Pancreas (tissue), 10 donors: Measurements from ENCODE around the gene GFPT1. TPM values are rescaled to one million over a fixed set of nuclear protein-coding genes. Genes with fewer than 3 reads are reported as not detected.
A peak's percentile ranks its signal among the peaks of the same experiment; 100 is the strongest.

ENCODE experiments used
- ATAC-seq, 4 donors: fragments of 200-7000 bp; cut with Tn5 transposase; one replicate each; pipeline versions ENCODE4 v1.8.0 to v1.9.1; 2020; ENCODE audit warnings: mild to moderate bottlenecking in 4 of 4, moderate library complexity in 4 of 4
- DNase-seq, 6 donors: peaks; one replicate each; pipeline ENCODE4 v3.0.0-alpha.2; 2020
- FAIRE-seq: peaks from 2 replicates; lab custom pipeline; 2012; peaks lifted over from hg19 to GRCh38; lab: Jason Lieb, UNC
- H3K27ac ChIP-seq, 4 donors: fragments of 200-600 bp; sonication (generic); 1 replicate in 3 of 4; 2 replicates in 1 of 4; pipeline versions ENCODE4 v1.5.0 to v1.8.0; 2020
- H3K27me3 ChIP-seq, 4 donors: fragments of 200-600 bp; one replicate each; pipeline ENCODE4 v1.8.0; 2021
- H3K36me3 ChIP-seq, 3 donors: fragments of 200-600 bp; sonication (generic) in 1 of 3; one replicate each; pipeline versions ENCODE4 v1.5.0 to v1.8.0; 2020 to 2021
- H3K4me1 ChIP-seq, 3 donors: fragments of 200-600 bp; one replicate each; pipeline ENCODE4 v1.8.0; 2021
- H3K4me3 ChIP-seq, 4 donors: fragments of 200-600 bp; sonication (generic) in 2 of 4; one replicate each; pipeline versions ENCODE4 v1.5.0 to v1.8.0; 2020 to 2021
- H3K9me3 ChIP-seq, 4 donors: fragments of 200-600 bp; one replicate each; pipeline ENCODE4 v1.8.0; 2021
- WGBS, 2 donors: extraction: QIAGEN DNeasy Blood & Tissue Kit; methylation state at CpG; one replicate each; pipeline ENCODE4 v1.1.7; 2013; 5-methylcytosine and 5-hydroxymethylcytosine counted together
- intact Hi-C, 3 donors: fragments of 100-400 bp; cut with DNase I; formaldehyde crosslinking; loops; one replicate each; pipeline versions ENCODE4 v1.11.1 to v1.14.2; 2022
- polyA plus RNA-seq, 2 donors: library from polyadenylated mRNA; stranded (reverse); fragments of 200-250 nt; gene quantifications; one replicate each; pipeline ENCODE4 v1.2.3, GENCODE V29; 2013
- total RNA-seq, 6 donors: library from RNA; stranded (reverse); fragmentation: NEBNext Ultra II Directional in 4 of 6; extraction: Animal tissue kit (Norgen Biotek cat#: 25700) in 4 of 6; gene quantifications; one replicate each; pipeline versions ENCODE4 v1.2.1 to v1.2.4, GENCODE V29; 2021 to 2023
- TF ChIP-seq, protein P1 (sequence below), 4 donors: fragments of 200-600 bp; sonication (generic) in 3 of 4; IDR thresholded peaks; one replicate each; pipeline versions ENCODE4 v1.5.0 to v1.8.0; 2021; ENCODE audit warnings: antibody characterized with exemption in 4 of 4
- donor health status: healthy with polysubstance abuse.
- donor health status: DM: no; HTN: no; CAD: no; lungs with moderate emphysema.
- donor health status: DM: no; HTN: no; CAD: no.
- donor health status: control.
- donor health status: control.
- donor health status: Bipolar disorder and iron deficiency.
- donor health status: DM: yes; HTN: yes; CAD: no.
- donor health status: DM: no; HTN: no; CAD: no.
- donor health status: DM: no; HTN: no; CAD: no.
- donor health status: DM: yes; HTN: yes; CAD: no.

The GFPT1 gene
- total and polyA plus RNA-seq, 8 donors: 7.8 to 78.0 (median 40.2) TPM

DNA sequence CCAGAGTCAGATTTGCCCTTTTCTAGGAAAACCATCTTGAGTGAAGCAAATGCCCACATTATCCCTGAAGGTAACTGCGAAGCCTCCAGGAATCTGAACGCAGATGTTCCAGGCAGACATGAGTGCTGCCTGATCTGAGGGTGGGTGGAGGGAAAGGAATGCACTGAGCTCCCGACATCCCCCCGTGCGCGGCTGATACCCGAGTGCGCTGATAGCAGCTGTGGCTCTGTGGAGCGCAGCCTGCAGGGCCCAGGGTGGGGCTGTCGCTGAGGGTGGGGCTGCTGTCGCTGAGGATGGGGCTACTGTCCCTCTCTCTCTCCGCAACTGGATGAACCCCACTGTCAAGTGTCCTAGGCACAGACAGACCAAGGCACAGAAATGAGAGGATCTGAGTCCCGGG, 82.4 kb downstream of the GFPT1 start:
- Histone ChIP-seq H3K4me1 (peaks cover 3 to 13% (median 10%) of the 10 kb centered on the region in 3 donors), H3K27ac (no peak overlapping the region), H3K36me3 (no peaks in the 10 kb centered on the region), H3K4me3 (no peak overlapping the region), H3K27me3 (no peaks in the 10 kb centered on the region), H3K9me3 (no peaks in the 10 kb centered on the region)
- TF ChIP-seq, protein P1, sequence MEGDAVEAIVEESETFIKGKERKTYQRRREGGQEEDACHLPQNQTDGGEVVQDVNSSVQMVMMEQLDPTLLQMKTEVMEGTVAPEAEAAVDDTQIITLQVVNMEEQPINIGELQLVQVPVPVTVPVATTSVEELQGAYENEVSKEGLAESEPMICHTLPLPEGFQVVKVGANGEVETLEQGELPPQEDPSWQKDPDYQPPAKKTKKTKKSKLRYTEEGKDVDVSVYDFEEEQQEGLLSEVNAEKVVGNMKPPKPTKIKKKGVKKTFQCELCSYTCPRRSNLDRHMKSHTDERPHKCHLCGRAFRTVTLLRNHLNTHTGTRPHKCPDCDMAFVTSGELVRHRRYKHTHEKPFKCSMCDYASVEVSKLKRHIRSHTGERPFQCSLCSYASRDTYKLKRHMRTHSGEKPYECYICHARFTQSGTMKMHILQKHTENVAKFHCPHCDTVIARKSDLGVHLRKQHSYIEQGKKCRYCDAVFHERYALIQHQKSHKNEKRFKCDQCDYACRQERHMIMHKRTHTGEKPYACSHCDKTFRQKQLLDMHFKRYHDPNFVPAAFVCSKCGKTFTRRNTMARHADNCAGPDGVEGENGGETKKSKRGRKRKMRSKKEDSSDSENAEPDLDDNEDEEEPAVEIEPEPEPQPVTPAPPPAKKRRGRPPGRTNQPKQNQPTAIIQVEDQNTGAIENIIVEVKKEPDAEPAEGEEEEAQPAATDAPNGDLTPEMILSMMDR (IDR thresholded peaks at IDR 0.05): no peak
- intact Hi-C loops: loop anchor here (5.0 to 10.0 kb wide), 3 partner anchors 277 to 282 kb away; no protein-coding TSS in a partner anchor
- DNase-seq: no peak
- FAIRE-seq: no peak
- no peak for ATAC-seq
- 71 to 77% methylated on average over 13 of the region's 13 CpGs for WGBS, 2 donors

DNA sequence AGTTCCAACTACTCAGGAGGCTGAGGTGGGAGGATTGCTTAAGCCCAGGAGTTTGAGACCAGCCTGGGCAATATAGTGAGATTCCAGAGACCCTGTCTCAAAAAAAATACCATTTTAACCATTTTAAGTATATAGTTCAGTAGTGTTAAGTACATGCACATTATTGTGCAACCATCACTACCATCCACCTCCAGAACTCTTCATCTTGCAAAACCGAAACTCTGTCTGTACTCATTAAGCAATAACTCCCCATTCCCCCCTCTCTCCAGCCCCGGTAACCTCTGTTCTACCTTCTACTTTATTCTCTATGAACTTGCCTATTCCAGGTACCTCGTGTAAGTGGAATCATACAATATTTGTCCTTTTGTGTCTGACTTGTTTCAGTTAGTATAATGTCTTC, 86.4 kb downstream of the GFPT1 start:
- FAIRE-seq (no peak), ATAC-seq (no peak), DNase-seq (no peak)
- 81 to 90% methylated on average over 3 of the region's 3 CpGs for WGBS, 2 donors
- Histone ChIP-seq H3K4me3 (no peak overlapping the region), H3K9me3 (no peaks in the 10 kb centered on the region), H3K27me3 (no peaks in the 10 kb centered on the region), H3K36me3 (no peaks in the 10 kb centered on the region), H3K4me1 (no peaks in the 10 kb centered on the region), H3K27ac (no peak overlapping the region)
- TF ChIP-seq, protein P1 (IDR thresholded peaks at IDR 0.05): no peak
- intact Hi-C loops: loop anchor here in 1 of 3 donors (10.0 kb wide), 1 partner anchor 276 kb away; no protein-coding TSS in a partner anchor

GRCh38 chr2:69299772-69300516, 87.1 kb downstream of the GFPT1 start:
- no peaks in the 10 kb centered on the region for H3K36me3 ChIP-seq
- H3K27me3 ChIP-seq: no peaks in the 10 kb centered on the region
- ATAC-seq: no peak
- intact Hi-C loops: loop anchor here in 1 of 3 donors (10.0 kb wide), 1 partner anchor 275 kb away; no protein-coding TSS in a partner anchor
- 76 to 81% methylated on average over 4 of the region's 4 CpGs for WGBS, 2 donors
- no peak overlapping the region for H3K4me3 ChIP-seq
- no peaks in the 10 kb centered on the region for H3K4me1 ChIP-seq
- TF ChIP-seq, protein P1 (IDR thresholded peaks at IDR 0.05): no peak
- FAIRE-seq: no peak
- no peak for DNase-seq
- H3K9me3 ChIP-seq: no peaks in the 10 kb centered on the region
- no peak overlapping the region for H3K27ac ChIP-seq

DNA sequence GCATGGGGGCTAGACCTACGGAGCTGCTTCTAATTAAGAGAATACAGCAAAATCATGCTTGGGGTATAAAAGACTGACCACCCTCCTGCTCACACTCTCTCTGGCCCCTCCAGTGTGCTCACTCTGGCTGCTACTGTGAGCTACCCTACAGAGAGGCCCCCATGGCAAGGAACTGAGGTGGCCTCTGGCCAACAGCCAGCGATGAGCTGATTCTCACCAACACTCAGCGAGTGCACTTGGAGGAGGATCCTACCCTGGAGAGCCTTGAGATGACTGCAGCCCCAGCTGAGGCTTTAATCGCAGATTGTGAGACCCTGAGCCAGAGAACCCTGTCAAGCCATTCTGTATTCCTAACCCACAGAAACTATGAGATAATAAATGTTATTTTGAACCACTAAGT, 88.2 kb downstream of the GFPT1 start:
- WGBS, 2 donors: 78 to 81% methylated on average over 4 of the region's 4 CpGs
- Histone ChIP-seq H3K4me3 (no peak overlapping the region), H3K27me3 (no peaks in the 10 kb centered on the region), H3K36me3 (no peaks in the 10 kb centered on the region), H3K9me3 (no peaks in the 10 kb centered on the region), H3K27ac (no peak overlapping the region), H3K4me1 (no peaks in the 10 kb centered on the region)
- FAIRE-seq: no peak
- TF ChIP-seq, protein P1 (IDR thresholded peaks at IDR 0.05): no peak
- intact Hi-C loops: no loop called here
- DNase-seq: no peak
- ATAC-seq: no peak

- H3K36me3 ChIP-seq: no peaks in the 10 kb centered on the region
- WGBS, 2 donors: 75 to 83% methylated on average over 7 of the region's 7 CpGs
- H3K27ac ChIP-seq: no peak overlapping the region
- no peaks in the 10 kb centered on the region for H3K9me3 ChIP-seq
- H3K27me3 ChIP-seq: no peaks in the 10 kb centered on the region
- no peaks in the 10 kb centered on the region for H3K4me1 ChIP-seq
- peak in 1 of 4 donors; percentile 45 for ATAC-seq
- no peak for DNase-seq
- intact Hi-C loops: no loop called here
- no peak overlapping the region for H3K4me3 ChIP-seq
- FAIRE-seq: no peak
- TF ChIP-seq, protein P1 (IDR thresholded peaks at IDR 0.05): no peak
Measured at GRCh38 chr2:69298261-69298660, 88.8 kb downstream of the GFPT1 start.
